Measurements from ENCODE around the gene TJP3.

GRCh38 chr19:3798137-3798536, 90.0 kb downstream of the TJP3 start:
- TF ChIP-seq CTCF (IDR thresholded peaks at IDR 0.05; ENCODE audit: low read length) (no peak), EZH2 (optimal IDR thresholded peaks at IDR 0.05; ENCODE audit: low read depth, low read length) (no peak), EZH2phosphoT487 (IDR thresholded peaks at IDR 0.05; ENCODE audit: low read length) (no peak)
